NCI-H446 (cell line): ENCODE data around the gene SLC27A5.
"Not testable (repeated sequence)": the region's sequence is repeated elsewhere in the genome, so short reads cannot be mapped to it uniquely, and the experiment has no call there.

Experiments used
- DNase-seq, 2 experiments: peaks; one replicate each; lab custom pipeline; 2025; lab: John Stamatoyannopoulos, UW

SLC27A5 gene

DNA sequence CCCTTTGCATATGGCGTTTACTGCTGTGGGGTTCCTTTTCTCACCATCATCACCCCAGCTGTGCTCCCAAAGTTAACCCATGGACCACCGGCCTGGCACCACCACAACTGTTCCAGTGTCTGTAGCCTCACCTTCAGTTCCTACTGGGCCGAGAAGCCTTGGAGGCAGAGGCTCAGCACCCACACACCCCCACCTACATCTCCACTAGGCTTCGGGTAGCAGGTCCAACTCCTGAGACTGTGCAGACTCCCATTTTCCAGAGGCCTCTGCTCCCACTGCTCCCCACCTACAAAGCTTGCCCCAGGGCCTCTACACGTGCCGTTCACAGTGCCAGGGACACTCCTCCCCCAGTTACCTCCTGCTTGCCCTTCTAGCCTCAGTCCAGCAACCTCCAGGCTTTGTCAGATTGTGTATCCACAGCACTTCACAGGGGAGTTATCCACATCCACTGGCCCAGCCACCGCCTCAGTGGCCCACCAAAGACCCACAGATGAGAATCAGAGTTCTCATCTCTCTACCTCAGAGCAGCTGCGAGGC, 14.1 kb downstream of the SLC27A5 start:
- no peak for DNase-seq

DNA sequence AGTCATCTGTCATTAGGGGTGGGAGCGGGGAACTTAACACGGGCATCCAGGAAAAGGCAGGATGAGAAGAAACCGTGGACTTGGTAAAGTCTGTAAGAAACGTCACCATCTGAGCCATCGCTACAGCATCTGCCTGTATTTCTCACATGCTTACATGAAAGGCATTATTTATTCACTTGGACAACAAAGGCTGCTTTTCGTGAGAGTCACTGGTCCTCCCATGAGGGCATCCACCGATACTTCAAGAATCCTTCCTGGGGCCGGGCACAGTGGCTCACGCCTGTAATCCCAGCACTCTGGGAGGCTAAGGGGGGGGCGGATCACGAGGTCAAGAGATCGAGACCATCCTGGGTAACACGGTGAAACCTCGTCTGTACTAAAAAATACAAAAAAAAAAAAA, 19.5 kb downstream of the SLC27A5 start:
- DNase-seq = no peak

DNA sequence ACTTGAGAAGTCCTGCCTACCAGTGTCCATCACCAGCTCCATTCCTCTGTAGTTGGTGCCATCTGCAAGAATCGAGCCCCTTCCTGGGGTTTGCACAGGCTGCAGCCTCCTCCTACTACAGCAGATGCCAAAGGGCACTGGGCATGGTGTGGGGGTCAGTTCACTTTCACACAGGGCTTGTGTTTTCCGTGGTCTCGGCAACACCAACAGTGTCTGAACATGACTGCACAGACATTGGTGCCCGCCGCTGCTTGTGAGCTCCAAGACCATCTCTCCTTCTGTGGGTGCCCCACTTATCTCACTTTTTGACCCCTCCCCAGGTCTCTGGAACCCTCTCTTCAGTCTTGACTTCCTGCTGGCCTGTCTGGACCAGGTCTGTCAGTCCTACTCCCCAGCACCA, 20.4 kb downstream of the SLC27A5 start:
- DNase-seq = no peak

DNA sequence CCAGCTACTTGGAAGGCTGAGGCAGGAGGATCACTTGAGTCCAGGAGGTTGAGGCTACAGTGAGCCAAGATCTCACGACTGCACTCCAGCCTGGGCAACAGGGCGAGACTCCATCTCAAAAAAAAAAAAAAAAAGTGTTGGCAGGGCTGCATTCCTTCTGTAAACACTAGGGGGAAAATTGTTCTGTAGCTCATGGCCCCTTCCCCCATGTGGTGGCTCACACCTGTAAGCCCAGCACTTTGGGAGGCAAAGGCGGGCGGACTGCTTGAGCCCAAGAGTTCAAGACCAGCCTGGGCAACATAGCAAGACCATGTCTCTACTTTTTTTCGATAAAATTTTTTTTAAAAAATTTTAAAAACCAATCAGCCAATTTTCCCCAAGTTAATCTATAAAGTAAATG, 27.4 kb downstream of the SLC27A5 start:
- DNase-seq = not testable (repeated sequence)

DNA sequence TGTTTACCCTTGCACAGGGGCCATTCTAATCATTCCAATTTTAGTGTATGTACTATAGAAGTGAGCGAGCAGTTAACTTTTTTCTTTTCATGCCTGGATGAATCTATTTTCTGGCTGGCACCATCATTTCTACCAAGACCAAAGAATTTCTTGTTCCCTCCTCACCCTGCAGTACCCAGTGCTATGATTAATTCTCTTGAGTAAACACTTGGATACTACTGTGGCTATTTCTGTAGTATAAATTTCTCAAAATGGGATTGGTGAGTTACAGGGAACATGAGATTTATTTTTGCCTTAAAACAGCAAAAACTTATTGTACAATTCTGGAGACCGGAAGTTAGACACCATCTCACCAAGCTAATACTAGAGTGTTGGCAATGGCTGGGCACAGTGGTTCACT, 28.0 kb downstream of the SLC27A5 start:
- DNase-seq = no peak

DNA sequence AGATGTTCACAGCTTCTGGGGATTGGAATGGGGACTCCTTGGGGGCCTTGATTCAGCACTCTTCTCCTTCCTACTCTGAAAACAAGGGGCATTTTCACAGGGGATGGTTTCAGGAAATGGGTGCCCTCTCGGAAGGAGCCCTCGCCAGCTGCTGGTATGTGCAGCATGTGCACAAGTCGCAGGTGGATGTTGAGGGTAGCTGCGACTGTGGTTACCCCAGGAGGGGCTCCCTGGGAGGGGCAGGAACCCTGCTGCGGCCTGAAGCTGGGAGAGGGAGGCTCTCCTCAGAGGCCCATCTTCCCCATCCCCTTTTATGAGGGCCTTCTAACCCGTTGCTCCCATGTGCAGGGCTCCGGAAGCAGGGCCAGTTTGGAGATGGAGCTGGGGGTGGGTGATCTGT, 29.4 kb downstream of the SLC27A5 start:
- DNase-seq = no peak

DNA sequence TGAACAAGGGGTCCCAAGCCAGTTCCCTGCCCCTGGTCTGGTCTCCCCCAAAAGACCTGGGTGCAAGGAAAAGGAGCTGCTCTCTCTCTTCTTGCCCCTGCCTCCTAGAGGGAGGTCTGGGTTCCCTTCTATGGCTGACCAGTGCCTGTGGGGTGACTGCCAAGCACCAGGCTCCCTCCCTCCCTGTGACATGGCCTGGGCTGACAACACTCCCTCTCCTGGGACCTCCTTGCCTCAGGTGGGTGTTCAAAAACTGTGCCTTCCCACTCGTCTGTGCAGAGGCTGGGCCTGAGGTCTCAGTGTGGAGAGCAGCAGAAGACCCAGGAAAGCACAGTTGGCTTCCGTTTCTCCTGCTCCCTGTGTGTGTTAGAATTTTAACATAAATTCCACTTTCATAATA, 31.0 kb downstream of the SLC27A5 start:
- no peak for DNase-seq

DNA sequence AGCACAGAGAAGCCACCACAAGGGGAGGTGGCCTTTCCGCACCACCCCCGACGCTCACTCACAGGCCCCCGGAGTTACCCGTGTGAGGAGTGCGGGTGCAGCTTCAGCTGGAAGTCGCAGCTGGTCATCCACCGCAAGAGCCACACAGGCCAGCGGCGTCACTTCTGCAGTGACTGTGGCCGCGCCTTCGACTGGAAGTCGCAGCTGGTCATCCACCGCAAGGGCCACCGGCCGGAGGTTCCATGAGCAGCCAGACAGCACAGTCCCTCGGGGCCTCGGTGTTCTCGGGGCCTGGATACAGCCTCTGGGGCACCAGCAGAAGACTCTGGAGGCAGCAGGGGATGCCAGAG, 31.3 kb downstream of the SLC27A5 start:
- DNase-seq = no peak

DNA sequence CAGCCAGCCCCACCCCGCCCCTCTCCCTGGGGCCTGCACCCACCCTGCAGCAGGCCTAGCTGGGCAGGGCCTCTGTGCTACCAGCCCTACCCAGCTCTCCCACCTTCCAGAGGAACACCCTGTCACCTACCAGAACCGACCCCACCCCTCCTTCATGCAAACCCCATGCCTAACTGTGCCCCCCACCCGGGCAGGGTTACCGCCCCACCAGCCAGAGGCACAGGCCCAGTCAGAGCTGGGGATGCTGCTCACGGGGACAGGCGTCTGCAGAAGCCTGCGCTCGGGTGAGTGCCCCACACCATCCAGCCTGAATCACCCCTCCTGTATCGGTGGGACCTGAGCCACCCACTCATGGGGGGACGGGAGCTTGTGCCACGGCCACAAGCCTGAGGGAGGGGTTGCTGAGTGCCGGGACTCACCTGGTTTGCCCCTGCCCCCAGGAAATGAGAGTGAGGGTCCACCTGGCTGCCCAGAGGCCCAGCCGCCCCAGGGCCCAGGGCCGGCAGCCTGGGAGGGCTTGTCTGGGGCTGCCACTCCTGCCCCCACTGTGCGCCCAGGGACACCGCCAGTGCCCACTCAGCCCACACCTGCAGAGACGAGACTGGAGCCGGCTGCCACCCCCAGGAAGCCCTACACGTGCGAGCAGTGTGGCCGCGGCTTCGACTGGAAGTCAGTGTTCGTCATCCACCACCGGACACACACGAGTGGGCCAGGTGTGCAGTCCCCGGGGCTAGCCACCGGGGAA, 31.9 kb downstream of the SLC27A5 start:
- no peak for DNase-seq

DNA sequence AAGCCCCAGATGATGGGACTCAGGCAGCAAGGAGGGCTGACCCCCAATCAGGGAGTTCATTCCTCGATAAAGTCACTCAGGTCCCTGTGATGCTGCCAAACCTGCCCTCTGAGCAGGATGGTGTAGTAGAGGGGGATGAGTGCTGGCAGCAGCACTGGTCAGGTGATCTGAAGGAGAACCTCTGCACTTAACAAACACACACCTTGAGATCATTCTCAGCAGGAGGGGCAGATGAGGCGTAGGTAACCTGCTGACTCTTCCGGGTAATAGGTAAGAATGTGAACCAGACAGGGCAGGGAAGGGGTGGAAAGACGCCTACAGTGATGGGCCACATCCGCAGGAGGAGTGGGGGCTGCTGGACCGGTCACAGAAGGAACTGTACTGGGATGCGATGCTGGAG, 32.5 kb downstream of the SLC27A5 start:
- no peak for DNase-seq

DNA sequence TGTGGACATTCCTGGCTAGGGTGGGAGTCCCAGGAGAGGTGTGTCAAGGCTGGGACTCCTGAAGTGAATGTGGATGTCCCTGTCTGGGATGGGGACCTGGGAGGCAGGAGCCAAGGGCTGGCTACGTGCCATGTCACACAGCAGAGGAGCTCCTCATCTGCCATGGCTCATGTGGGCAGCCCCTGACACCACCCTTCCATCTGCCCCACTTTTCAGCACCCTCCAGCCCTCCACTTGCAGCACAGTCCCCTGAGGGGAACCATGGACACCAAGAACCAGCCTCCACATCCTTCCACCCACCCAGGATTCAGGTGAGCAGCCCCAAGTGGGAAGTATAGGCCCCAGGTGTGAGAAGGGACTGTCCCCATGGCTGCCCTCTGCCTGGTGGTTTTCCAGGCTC, 33.9 kb downstream of the SLC27A5 start:
- no peak for DNase-seq

DNA sequence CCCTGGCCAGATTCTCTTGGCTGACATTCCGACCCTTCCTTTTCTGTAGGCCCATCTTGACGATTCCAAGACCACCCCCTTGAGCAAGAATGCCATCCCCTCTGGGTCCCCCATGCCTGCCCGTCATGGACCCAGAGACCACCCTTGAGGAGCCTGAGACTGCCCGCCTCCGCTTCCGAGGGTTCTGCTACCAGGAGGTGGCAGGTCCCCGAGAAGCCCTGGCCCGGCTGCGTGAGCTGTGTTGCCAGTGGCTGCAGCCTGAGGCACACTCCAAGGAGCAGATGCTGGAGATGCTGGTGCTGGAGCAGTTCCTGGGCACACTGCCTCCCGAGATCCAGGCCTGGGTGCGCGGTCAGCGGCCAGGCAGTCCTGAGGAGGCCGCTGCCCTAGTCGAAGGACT, 34.7 kb downstream of the SLC27A5 start:
- no peak for DNase-seq

DNA sequence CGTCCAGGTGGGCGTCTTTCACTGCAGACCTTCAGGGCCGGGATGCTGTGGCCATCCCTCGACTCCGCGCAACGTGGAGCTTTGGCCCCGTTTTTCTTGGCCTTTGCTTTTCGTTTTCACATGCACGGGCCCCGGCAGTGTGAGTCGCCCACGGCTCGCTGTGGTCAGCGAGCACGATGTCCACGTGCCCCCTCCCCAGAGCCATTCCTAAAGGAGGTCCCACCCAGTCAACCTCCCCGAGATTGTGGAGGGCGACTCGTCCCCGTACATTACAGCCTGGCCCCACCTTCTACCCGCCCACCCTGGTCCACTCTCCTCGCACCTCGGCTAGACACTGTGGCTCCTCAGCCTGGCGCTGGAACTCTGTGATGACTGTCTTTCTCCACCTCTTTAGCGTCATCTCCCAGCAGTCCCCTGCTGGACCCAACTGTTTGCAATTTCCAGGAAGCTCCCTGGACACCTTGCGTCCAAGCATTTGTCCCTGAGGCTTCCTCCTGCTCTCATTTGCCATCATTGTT, 35.2 kb downstream of the SLC27A5 start:
- no peak for DNase-seq

DNA sequence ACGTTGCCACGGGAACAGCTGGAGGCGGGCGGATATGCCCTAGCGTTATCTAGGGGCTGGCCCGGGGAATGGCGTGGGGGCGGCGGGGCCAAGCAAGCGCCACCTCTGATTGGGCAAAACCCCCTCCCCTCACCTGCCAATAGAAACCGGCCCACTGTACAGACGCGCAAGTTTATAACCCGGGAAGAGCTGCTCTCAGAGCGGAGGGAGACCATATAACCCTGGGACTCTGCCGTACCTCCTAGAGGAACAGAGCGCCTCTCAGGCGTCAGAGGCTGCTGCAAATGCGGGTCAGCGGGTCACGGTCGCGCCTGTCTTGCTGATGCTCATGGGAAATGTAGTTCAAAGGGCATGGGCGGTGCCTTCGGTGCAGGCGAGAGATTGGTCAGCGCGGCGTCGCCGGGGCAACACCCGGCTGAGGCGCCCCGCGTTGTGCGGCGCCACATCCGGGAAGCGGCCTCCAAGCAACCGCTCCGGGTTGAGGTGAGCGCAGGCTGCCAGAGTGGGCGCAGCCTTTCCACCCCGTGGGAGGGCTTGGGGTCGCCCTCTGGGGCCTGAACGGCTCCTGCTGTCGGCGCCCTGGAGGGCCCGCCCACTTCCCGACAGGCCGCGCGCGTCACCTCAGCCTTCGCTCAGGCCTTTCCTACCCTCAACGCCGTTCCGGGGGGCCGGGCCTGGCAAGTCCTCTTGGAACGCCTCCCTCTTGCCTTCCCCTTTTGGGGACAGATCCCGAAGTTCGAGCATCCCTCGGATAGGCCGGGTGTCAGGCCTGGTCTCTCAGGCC, 35.9 kb downstream of the SLC27A5 start, which contains the start of gene ZNF446:
ZNF446 (plus strand) TSS at position 639 of the 784 bp plus-strand sequence. CDS start 867 bp downstream, outside the sequence.
- DNase-seq = peak; percentile 89 to 96

DNA sequence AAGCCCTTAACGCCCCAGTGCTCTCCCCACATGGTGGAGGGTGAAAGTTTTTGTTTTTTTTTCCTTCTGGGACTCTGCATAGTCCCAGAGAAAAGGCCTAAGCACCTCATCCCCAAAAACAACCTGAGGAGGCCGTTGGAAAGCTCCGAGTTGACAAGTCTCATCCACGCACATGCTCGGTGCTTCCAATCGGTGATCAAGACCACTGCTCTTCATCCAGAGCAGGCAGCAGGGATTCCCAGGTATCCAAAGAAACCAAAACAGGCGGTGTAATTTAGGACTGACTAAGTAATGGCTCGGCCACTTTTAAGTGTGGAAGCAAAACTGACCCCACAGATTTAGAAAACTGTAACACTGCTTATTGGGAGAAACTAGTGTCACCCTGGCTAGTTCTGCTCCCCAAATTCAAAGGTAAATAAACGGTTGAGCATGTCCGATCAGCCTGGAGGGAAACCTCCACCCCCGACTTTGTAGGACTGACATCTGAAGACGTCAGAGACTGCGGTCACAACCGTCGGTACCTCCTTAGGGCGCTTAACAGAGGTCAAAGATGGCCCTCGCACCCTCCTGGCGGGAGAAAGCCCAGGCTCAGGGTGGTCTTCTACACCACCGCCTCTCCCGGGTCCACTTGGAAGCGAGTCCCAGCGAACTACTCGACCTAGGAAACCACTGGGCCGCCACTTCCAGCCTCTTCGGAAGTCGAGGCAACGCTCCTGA, 36.6 kb downstream of the SLC27A5 start:
- no peak for DNase-seq

DNA sequence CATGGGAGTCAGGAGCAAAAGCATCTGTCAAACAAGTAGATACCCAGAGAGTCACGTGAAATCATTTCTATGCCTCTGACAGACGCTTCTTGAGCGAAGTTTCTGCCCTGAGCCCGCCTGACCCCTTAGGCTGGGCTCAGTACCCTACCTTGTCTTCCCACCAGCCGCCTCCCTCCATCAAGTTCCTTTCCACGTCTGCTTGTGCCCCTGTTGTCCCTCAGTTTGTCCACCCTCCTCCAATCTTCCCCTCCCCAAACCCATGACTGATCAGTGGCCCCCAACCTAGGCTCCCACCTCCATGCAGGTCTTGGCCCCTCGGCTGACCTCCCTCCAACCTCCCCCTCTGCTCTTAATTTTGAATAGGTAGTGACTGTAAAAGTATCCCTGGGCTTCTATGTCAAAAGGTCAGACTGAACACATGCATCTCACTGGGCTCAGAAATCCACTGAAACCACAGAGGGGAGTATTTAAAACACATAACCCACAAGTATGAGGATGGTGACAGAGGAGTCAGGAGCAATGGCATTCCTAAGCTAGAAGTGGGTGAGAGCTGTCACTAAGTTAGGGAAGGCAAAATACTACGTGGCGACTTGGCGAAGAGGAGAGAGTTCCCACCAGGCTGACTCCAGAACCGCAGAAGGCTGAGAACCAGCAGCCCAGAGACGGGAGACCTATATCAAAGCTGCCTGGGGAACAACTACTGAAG, 37.3 kb downstream of the SLC27A5 start:
- DNase-seq = no peak

DNA sequence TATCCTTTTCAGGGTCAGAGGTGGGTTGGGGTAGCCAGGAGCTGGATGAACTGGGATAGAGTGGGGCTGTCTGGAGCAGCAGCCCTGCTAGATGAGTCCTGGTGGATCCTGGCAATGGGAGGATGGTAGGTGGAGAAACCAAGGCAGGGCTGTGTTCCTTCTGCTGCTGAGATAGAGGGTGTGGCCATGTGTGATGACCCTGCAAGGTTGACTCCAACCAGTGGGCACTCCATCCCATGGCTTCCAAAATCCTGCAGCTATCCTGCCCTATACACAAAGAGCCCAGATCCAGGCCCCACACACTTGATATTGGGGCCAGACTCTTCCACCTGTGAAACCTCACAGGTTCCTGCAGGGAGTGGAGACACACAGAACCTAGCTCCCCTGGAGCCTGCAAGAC, 38.0 kb downstream of the SLC27A5 start:
- DNase-seq = no peak

DNA sequence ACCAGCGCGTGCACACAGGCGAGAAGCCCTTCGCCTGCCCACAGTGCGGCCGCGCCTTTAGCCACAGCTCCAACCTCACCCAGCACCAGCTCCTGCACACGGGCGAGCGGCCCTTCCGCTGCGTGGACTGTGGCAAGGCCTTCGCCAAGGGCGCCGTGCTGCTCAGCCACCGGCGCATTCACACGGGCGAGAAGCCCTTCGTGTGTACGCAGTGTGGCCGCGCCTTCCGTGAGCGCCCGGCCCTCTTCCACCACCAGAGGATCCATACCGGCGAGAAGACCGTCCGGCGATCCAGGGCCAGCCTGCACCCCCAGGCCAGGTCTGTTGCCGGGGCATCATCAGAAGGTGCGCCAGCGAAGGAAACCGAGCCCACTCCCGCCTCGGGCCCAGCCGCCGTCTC, 40.1 kb downstream of the SLC27A5 start:
- DNase-seq = no peak

DNA sequence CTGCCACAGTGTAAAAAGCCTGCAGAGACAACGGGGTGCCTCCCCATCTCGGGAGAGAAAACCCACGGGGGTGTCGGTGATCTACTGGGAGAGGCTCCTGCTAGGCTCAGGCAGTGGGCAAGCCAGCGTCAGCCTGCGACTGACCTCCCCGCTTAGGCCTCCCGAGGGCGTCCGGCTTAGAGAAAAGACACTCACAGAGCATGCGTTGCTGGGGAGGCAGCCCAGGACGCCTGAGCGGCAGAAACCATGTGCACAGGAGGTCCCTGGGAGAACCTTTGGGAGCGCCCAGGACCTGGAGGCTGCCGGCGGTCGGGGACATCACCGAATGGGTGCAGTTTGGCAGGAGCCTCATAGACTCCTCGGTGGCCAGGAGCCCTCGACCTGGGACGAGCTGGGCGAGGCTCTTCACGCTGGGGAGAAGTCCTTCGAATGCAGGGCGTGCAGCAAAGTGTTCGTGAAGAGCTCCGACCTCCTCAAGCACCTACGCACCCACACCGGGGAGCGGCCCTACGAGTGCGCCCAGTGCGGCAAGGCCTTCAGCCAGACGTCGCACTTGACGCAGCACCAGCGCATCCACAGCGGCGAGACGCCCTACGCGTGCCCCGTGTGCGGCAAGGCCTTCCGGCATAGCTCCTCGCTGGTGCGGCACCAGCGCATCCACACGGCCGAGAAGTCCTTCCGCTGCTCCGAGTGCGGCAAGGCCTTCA, 40.8 kb downstream of the SLC27A5 start:
- DNase-seq = not testable (repeated sequence)

DNA sequence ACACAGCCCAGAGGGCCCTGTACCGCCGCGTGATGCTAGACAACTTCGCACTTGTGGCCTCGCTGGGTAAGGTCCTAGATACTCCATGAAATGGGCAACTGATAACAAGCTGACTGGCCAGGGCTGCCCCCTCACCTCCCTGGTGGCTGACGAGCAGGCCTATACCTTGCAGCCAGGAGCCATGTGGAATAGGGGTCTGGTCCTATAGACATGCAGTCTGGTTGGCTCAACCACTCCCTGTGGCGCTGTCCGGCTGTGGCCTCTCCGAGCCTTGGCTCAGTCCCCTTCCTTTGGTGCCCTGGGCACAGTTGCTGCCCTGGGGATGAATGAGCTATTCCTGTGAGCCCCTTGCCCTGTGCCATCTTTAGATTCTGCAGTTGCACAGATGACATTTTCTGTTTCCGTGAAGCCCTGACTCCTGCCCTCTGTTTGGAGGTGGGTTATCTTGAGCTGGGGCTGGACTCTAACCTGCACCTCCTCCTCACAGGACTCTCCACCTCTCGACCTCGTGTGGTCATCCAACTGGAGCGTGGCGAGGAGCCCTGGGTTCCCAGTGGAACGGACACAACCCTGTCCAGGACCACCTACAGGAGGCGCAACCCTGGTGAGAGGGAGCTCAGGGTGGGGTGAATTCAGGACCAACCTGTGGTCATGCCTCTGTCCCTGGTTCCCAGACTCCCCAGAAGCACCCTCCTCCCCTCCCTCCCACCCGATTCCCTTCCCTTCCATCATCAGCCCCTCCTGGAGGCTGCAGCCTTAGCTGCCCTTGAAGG, 42.4 kb downstream of the SLC27A5 start:
- no peak for DNase-seq
